Endothelial cell of umbilical vein (primary cell): ENCODE data around the gene MST1. TPM values are rescaled to one million over a fixed set of nuclear protein-coding genes. Genes with fewer than 3 reads are reported as not detected.

Experiments used
- BruUV-seq: library from RNA; stranded (reverse); fragments of 400-500 nt; replicated peaks from 2 replicates; lab custom pipeline; 2021; lab: Mats Ljungman, UMichigan
- CTCF ChIA-PET: fragments of 300-600, 350-600 bp; sonication (Branson Sonifier 250); formaldehyde crosslinking; loops from one replicate; lab custom pipeline; 2021; ENCODE audit warnings: antibody characterized with exemption, inconsistent platforms; lab: Charles Lee
- POLR2A ChIA-PET: fragments of 300-600, 350-600 bp; sonication (Branson Sonifier 250); formaldehyde crosslinking; loops from one replicate; lab custom pipeline; 2021; ENCODE audit warnings: antibody characterized with exemption, inconsistent platforms; lab: Charles Lee
- DNase-seq: peaks from one replicate; pipeline ENCODE4 v3.0.0-alpha.2; 2011; ENCODE audit warnings: low read depth, low spot score
- FAIRE-seq: peaks from 2 replicates; lab custom pipeline; 2011; peaks lifted over from hg19 to GRCh38; lab: Jason Lieb, UNC
- H2AFZ ChIP-seq: 2 replicates; pipeline ENCODE4 v1.6.0; 2012; ENCODE audit warnings: low read depth, low read length, control low read depth, inconsistent platforms
- H3K27ac ChIP-seq: 2 replicates; pipeline ENCODE4 v1.5.1; 2011; ENCODE audit warnings: low read depth, mild to moderate bottlenecking, control low read depth, low read length, moderate library complexity; ENCODE audit not compliant: insufficient read depth
- H3K27me3 ChIP-seq, 2 experiments: 2 replicates each; pipeline versions ENCODE4 v1.6.0 to v1.6.1; 2011; ENCODE audit warnings: low read length in 2 of 2, mixed read lengths in 1 of 2; ENCODE audit not compliant: control insufficient read depth in 2 of 2, insufficient read depth in 2 of 2
- H3K36me3 ChIP-seq, 2 experiments: 2 replicates in 1 of 2; 3 replicates in 1 of 2; pipeline ENCODE4 v1.5.1; 2011; ENCODE audit warnings: low read length in 2 of 2, mild to moderate bottlenecking in 1 of 2, moderate library complexity in 1 of 2; ENCODE audit not compliant: control insufficient read depth in 2 of 2, insufficient read depth in 2 of 2; ENCODE audit errors: extremely low read depth in 1 of 2
- H3K4me1 ChIP-seq: 3 replicates; pipeline ENCODE4 v1.5.1; 2011; ENCODE audit warnings: mild to moderate bottlenecking, low read length; ENCODE audit not compliant: control insufficient read depth, insufficient read depth; ENCODE audit errors: extremely low read depth
- H3K4me2 ChIP-seq: 2 replicates; pipeline ENCODE4 v1.6.1; 2011; ENCODE audit warnings: low read length, control low read depth, mixed read lengths; ENCODE audit not compliant: insufficient read depth
- H3K4me3 ChIP-seq, 3 experiments: fragments of 200-600 bp in 1 of 3; sonication (generic), shearing (Covaris generic) in 1 of 3; replicated peaks in 1 of 3; 2 replicates each; pipeline ENCODE4 v1.5.1; 2011 to 2016; ENCODE audit warnings: control low read depth in 3 of 3, low read length in 3 of 3, mild to moderate bottlenecking in 2 of 3, inconsistent platforms in 1 of 3, low read depth in 1 of 3, moderate library complexity in 1 of 3; ENCODE audit not compliant: insufficient read depth in 1 of 3
- H3K79me2 ChIP-seq: 2 replicates; pipeline ENCODE4 v1.6.0; 2012; ENCODE audit warnings: low read length, inconsistent platforms; ENCODE audit not compliant: control insufficient read depth, insufficient read depth
- H3K9ac ChIP-seq: replicated peaks from 2 replicates; pipeline ENCODE3; 2011; ENCODE audit warnings: low read length, control low read depth; ENCODE audit not compliant: insufficient read depth; ENCODE audit errors: extremely low read depth
- H3K9me1 ChIP-seq: replicated peaks from 3 replicates; pipeline ENCODE4 v1.6.0; 2011; ENCODE audit warnings: mild to moderate bottlenecking, low read length; ENCODE audit not compliant: control insufficient read depth, insufficient read depth; ENCODE audit errors: extremely low read depth
- H3K9me3 ChIP-seq: replicated peaks from 2 replicates; pipeline ENCODE4 v1.5.1; 2012; ENCODE audit warnings: low read length, inconsistent platforms; ENCODE audit not compliant: control insufficient read depth, insufficient read depth
- H4K20me1 ChIP-seq: replicated peaks from 2 replicates; pipeline ENCODE3; 2011; ENCODE audit warnings: mild to moderate bottlenecking, low read length; ENCODE audit not compliant: control insufficient read depth, insufficient read depth; ENCODE audit errors: extremely low read depth
- CTCF ChIP-seq, 2 donors: IDR thresholded peaks; 1 replicate in 1 of 2; 2 replicates in 1 of 2; pipeline ENCODE4 v1.5.1; 2011; ENCODE audit warnings: low read length in 2 of 2, mild to moderate bottlenecking in 2 of 2, moderate library complexity in 2 of 2, control low read depth in 1 of 2, inconsistent platforms in 1 of 2, low read depth in 1 of 2; ENCODE audit not compliant: insufficient read depth in 1 of 2; ENCODE audit errors: extremely low read depth in 1 of 2
- EZH2 ChIP-seq: IDR thresholded peaks from 2 replicates; pipeline ENCODE4 v1.6.1; 2012; ENCODE audit warnings: borderline replicate concordance, low read depth, mild to moderate bottlenecking, moderate library complexity, low read length, inconsistent platforms; ENCODE audit not compliant: severe bottlenecking
- FOS ChIP-seq: IDR thresholded peaks from 2 replicates; pipeline ENCODE4 v1.6.1; 2011; ENCODE audit warnings: mild to moderate bottlenecking, low read length, moderate library complexity, borderline replicate concordance; ENCODE audit not compliant: insufficient read depth
- GATA2 ChIP-seq: IDR thresholded peaks from 2 replicates; pipeline ENCODE4 v1.7.0; 2011; ENCODE audit warnings: low read depth, mild to moderate bottlenecking, moderate library complexity, mixed read lengths, low read length; ENCODE audit not compliant: insufficient read length, insufficient read depth
- JUN ChIP-seq: IDR thresholded peaks from 2 replicates; pipeline ENCODE4 v1.6.1; 2011; ENCODE audit warnings: borderline replicate concordance, low read depth; ENCODE audit not compliant: insufficient read length, insufficient read depth
- MAX ChIP-seq: IDR thresholded peaks from 2 replicates; pipeline ENCODE4 v1.6.1; 2011; ENCODE audit not compliant: insufficient read depth, insufficient read length
- MYC ChIP-seq: IDR thresholded peaks from one replicate; pipeline ENCODE4 v1.6.1; 2011; ENCODE audit warnings: mild to moderate bottlenecking, low read depth, low read length
- POLR2A ChIP-seq: IDR thresholded peaks from 2 replicates; pipeline ENCODE4 v1.6.1; 2012; ENCODE audit warnings: low read depth, mild to moderate bottlenecking, control low read depth, low read length
- POLR2AphosphoS5 ChIP-seq: IDR thresholded peaks from 2 replicates; pipeline ENCODE4 v1.6.1; 2012; ENCODE audit warnings: low read depth, mild to moderate bottlenecking, control low read depth, low read length, moderate library complexity; ENCODE audit not compliant: insufficient read depth
- dilution Hi-C: fragments of 300-500 bp; cut with MboI; formaldehyde crosslinking; loops from one replicate; pipeline ENCODE4 v1.15.0; 2019; ENCODE audit warnings: low sequenced_read_pairs; ENCODE audit not compliant: extremely low pct_ligation_motif_present
- intact Hi-C: fragments of 100-400 bp; cut with micrococcal nuclease; formaldehyde crosslinking; loops from one replicate; pipeline ENCODE4 v1.10.0; 2022
- polyA plus RNA-seq, 4 experiments: library from polyadenylated mRNA; depleted of rRNA in 3 of 4; stranded (reverse) in 3 of 4; unstranded in 1 of 4; fragments of >200 nt; gene quantifications; 2 replicates each; pipeline versions ENCODE4 v1.2.1 to v1.2.3, GENCODE V29; 2011 to 2012; ENCODE audit warnings: missing spikeins in 1 of 4
- total RNA-seq: library from RNA; stranded (reverse); gene quantifications from 2 replicates; pipeline ENCODE4 v1.2.3, GENCODE V29; 2021

The MST1 gene
- total and polyA plus RNA-seq, 2 donors (not counting 3 experiments of a cell fraction or from before 2014, with no cell fraction given) = 6.1 to 17.5 TPM

GRCh38 chr3:49711489-49711888, 22.2 kb upstream of the MST1 start:
- no peak overlapping the region for H3K4me2 ChIP-seq
- TF ChIP-seq POLR2A (no peak), EZH2 (no peak), POLR2AphosphoS5 (no peak), CTCF (IDR thresholded peaks at IDR 0.05; ENCODE audit: extremely low read depth in 1 of 2, insufficient read depth in 1 of 2, low read depth in 1 of 2, low read length in 2 of 2) (no peak), FOS (no peak), GATA2 (no peak), MAX (no peak), MYC (no peak), JUN (no peak)
- DNase-seq (no peak), FAIRE-seq (no peak)
- CTCF ChIA-PET = no interaction called here
- no peaks in the 10 kb centered on the region for H3K4me1 ChIP-seq
- H3K9ac ChIP-seq = no peak overlapping the region
- H3K9me3 ChIP-seq = no peaks in the 10 kb centered on the region
- no peaks in the 10 kb centered on the region for H3K9me1 ChIP-seq
- H4K20me1 ChIP-seq = no peaks in the 10 kb centered on the region
- dilution Hi-C loops (no loop called here), intact Hi-C loops (no loop called here)
- no peak overlapping the region for H2AFZ ChIP-seq
- POLR2A ChIA-PET = no interaction called here
- H3K27me3 ChIP-seq = no peaks in the 10 kb centered on the region
- H3K4me3 ChIP-seq = no peak overlapping the region
- BruUV-seq = no TSS peak
- no peak overlapping the region for H3K27ac ChIP-seq
- peaks cover 0 to 6% of the 10 kb centered on the region in 2 experiments for H3K36me3 ChIP-seq
- no peaks in the 10 kb centered on the region for H3K79me2 ChIP-seq
